Vagina (tissue), 2 donors: ENCODE data around the gene UMODL1.

Experiments used
- CTCF ChIP-seq, 3 experiments: fragments of 450-650 bp in 2 of 3; fragments of 200-600 bp in 1 of 3; sonication (generic) in 1 of 3; IDR thresholded peaks; one replicate each; pipeline ENCODE4 v1.5.1; 2017 to 2019; ENCODE audit warnings: antibody characterized with exemption in 3 of 3, mild to moderate bottlenecking in 2 of 3, moderate library complexity in 2 of 3
- POLR2A ChIP-seq, 2 donors: fragments of 450-650 bp; IDR thresholded peaks; one replicate each; pipeline ENCODE4 v1.6.1; 2017; ENCODE audit warnings: antibody characterized with exemption in 2 of 2, mild to moderate bottlenecking in 2 of 2, moderate library complexity in 2 of 2
- POLR2AphosphoS5 ChIP-seq, 2 donors: sonication (generic); formaldehyde crosslinking; IDR thresholded peaks; one replicate each; pipeline ENCODE4 v1.9.0; 2017; ENCODE audit warnings: antibody characterized with exemption in 2 of 2, mild to moderate bottlenecking in 2 of 2, low read depth in 1 of 2; ENCODE audit not compliant: insufficient read depth in 1 of 2

DNA sequence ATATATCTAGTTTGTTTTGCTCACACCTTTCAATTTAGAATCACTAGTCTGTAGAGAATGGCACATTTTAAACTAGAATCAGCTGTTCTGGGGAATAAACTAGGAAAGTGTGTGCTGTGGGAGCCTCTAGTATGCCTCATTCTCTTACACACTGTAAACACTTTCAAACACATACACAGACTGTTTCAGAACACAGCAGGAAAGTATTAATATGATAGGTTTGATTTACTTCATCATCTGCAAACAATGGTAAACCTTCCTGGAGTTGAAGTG is 80.8 kb downstream of the UMODL1 start:
- TF ChIP-seq POLR2A (IDR thresholded peaks at IDR 0.05) (no peak), CTCF (IDR thresholded peaks at IDR 0.05) (no peak), POLR2AphosphoS5 (IDR thresholded peaks at IDR 0.05; ENCODE audit: insufficient read depth in 1 of 2, low read depth in 1 of 2) (no peak)
